Measurements from ENCODE around the gene LPAR3. TPM values are rescaled to one million over a fixed set of nuclear protein-coding genes. Genes with fewer than 3 reads are reported as not detected.

LPAR3 gene
- total RNA-seq, 1 donor from 2014 or later: 18.7 TPM

GRCh38 chr1:84833194-84833593 lies 59.8 kb downstream of the LPAR3 start:
- TF ChIP-seq POLR2A (IDR thresholded peaks at IDR 0.05) (no peak), POLR2AphosphoS5 (IDR thresholded peaks at IDR 0.05; ENCODE audit: insufficient read depth in 1 of 2, low read depth in 1 of 2) (no peak), CTCF (IDR thresholded peaks at IDR 0.05) (no peak)
- no peaks in the 10 kb centered on the region for H3K27me3 ChIP-seq
- no peaks in the 10 kb centered on the region for H3K9me3 ChIP-seq
- DNase-seq (ENCODE audit: extremely low spot score in 2 of 2): no peak
- H3K36me3 ChIP-seq: no peaks in the 10 kb centered on the region
- H3K4me1 ChIP-seq: peaks cover 5% of the 10 kb centered on the region
- H3K4me3 ChIP-seq: no peak overlapping the region
- no peak overlapping the region for H3K27ac ChIP-seq
- intact Hi-C loops (cut with DNase I): no loop called here

GRCh38 chr1:84830136-84830535 lies 62.9 kb downstream of the LPAR3 start:
- no peak overlapping the region for H3K27ac ChIP-seq
- no peak overlapping the region for H3K4me3 ChIP-seq
- peaks cover 5% of the 10 kb centered on the region for H3K4me1 ChIP-seq
- intact Hi-C loops (cut with DNase I): no loop called here
- DNase-seq (ENCODE audit: extremely low spot score in 2 of 2): no peak
- no peaks in the 10 kb centered on the region for H3K9me3 ChIP-seq
- TF ChIP-seq POLR2AphosphoS5 (IDR thresholded peaks at IDR 0.05; ENCODE audit: insufficient read depth in 1 of 2, low read depth in 1 of 2): no peak
- TF ChIP-seq POLR2A (IDR thresholded peaks at IDR 0.05): no peak
- no peak for TF ChIP-seq CTCF (IDR thresholded peaks at IDR 0.05)
- H3K27me3 ChIP-seq: no peaks in the 10 kb centered on the region
- H3K36me3 ChIP-seq: no peaks in the 10 kb centered on the region

GRCh38 chr1:84827976-84828375 lies 65.0 kb downstream of the LPAR3 start:
- intact Hi-C loops (cut with DNase I): no loop called here
- TF ChIP-seq POLR2A (IDR thresholded peaks at IDR 0.05) (no peak), POLR2AphosphoS5 (IDR thresholded peaks at IDR 0.05; ENCODE audit: insufficient read depth in 1 of 2, low read depth in 1 of 2) (no peak), CTCF (IDR thresholded peaks at IDR 0.05) (no peak)

GRCh38 chr1:84827555-84827954 lies 65.5 kb downstream of the LPAR3 start:
- intact Hi-C loops (cut with DNase I): no loop called here
- Histone ChIP-seq H3K9me3 (no peaks in the 10 kb centered on the region), H3K36me3 (no peaks in the 10 kb centered on the region), H3K27me3 (no peaks in the 10 kb centered on the region), H3K4me3 (no peak overlapping the region), H3K27ac (no peak overlapping the region), H3K4me1 (no peaks in the 10 kb centered on the region)
- TF ChIP-seq POLR2AphosphoS5 (IDR thresholded peaks at IDR 0.05; ENCODE audit: insufficient read depth in 1 of 2, low read depth in 1 of 2) (no peak), CTCF (IDR thresholded peaks at IDR 0.05) (no peak), POLR2A (IDR thresholded peaks at IDR 0.05) (no peak)
- DNase-seq (ENCODE audit: extremely low spot score in 2 of 2): no peak

More at GRCh38 chr1:84827976-84828375, 65.0 kb downstream of the LPAR3 start:
- H3K27me3 ChIP-seq: no peaks in the 10 kb centered on the region
- no peak for DNase-seq (ENCODE audit: extremely low spot score in 2 of 2)
- no peak overlapping the region for H3K4me3 ChIP-seq
- H3K4me1 ChIP-seq: no peaks in the 10 kb centered on the region
- H3K27ac ChIP-seq: no peak overlapping the region
- H3K9me3 ChIP-seq: no peaks in the 10 kb centered on the region
- no peaks in the 10 kb centered on the region for H3K36me3 ChIP-seq

- Histone ChIP-seq H3K27me3 (no peaks in the 10 kb centered on the region), H3K4me3 (no peak overlapping the region), H3K36me3 (no peaks in the 10 kb centered on the region), H3K9me3 (no peaks in the 10 kb centered on the region), H3K4me1 (no peaks in the 10 kb centered on the region), H3K27ac (no peak overlapping the region)
- intact Hi-C loops (cut with DNase I): no loop called here
- no peak for DNase-seq (ENCODE audit: extremely low spot score in 2 of 2)
- TF ChIP-seq POLR2AphosphoS5 (IDR thresholded peaks at IDR 0.05; ENCODE audit: insufficient read depth in 1 of 2, low read depth in 1 of 2): no peak
Observed at GRCh38 chr1:84825161-84825560, 67.8 kb downstream of the LPAR3 start.
